HepG2 (cell line): Measurements from ENCODE around the gene TRIP6. TPM values are rescaled to one million over a fixed set of nuclear protein-coding genes. Genes with fewer than 3 reads are reported as not detected.

Experiments used
- ATAC-seq: fragments of 200-7000 bp; cut with Tn5 transposase; 3 replicates; pipeline ENCODE4 v1.9.1; 2020; ENCODE audit warnings: mild to moderate bottlenecking, moderate library complexity
- BruUV-seq: library from RNA; stranded (reverse); fragments of 400-500 nt; replicated peaks from 2 replicates; lab custom pipeline; 2021; lab: Mats Ljungman, UMichigan
- CTCF ChIA-PET: fragments of 300-600 bp; formaldehyde crosslinking; extraction: SDS; loops from one replicate; lab custom pipeline; 2021; ENCODE audit warnings: low total read pairs, inconsistent platforms, low intra/inter-chr PET ratio; lab: Yijun Ruan, JAX
- POLR2A ChIA-PET: fragments of 350-600 bp; sonication (Branson Sonifier 250); formaldehyde crosslinking; loops from one replicate; lab custom pipeline; 2020; ENCODE audit warnings: antibody characterized with exemption, inconsistent platforms; lab: Yijun Ruan, JAX
- DNase-seq: peaks from one replicate; pipeline ENCODE4 v3.0.0-alpha.2; 2015; ENCODE audit warnings: low spot score
- FAIRE-seq: peaks from 3 replicates; lab custom pipeline; 2011; peaks lifted over from hg19 to GRCh38; lab: Jason Lieb, UNC
- H2AFZ ChIP-seq: one replicate; pipeline ENCODE4 v1.6.1; 2011; ENCODE audit warnings: low read length, inconsistent platforms
- H3K27ac ChIP-seq: fragments of 300-600 bp; 3 replicates; pipeline ENCODE4 v1.8.0; 2011; ENCODE audit warnings: mixed run types, mild to moderate bottlenecking, mixed read lengths, low read length, inconsistent platforms; ENCODE audit not compliant: insufficient read depth; ENCODE audit errors: extremely low read length
- H3K27me3 ChIP-seq, 2 experiments: fragments of 200-600 bp in 1 of 2; 2 replicates in 1 of 2; 3 replicates in 1 of 2; pipeline versions ENCODE4 v1.6.0 to v1.8.0; 2011; ENCODE audit warnings: low read length in 2 of 2, mild to moderate bottlenecking in 2 of 2, moderate library complexity in 2 of 2, inconsistent platforms in 1 of 2; ENCODE audit not compliant: insufficient read depth in 2 of 2, control insufficient read depth in 1 of 2
- H3K36me3 ChIP-seq, 2 experiments: fragments of 200-600 bp in 1 of 2; replicated peaks in 1 of 2; 2 replicates in 1 of 2; 3 replicates in 1 of 2; pipeline versions ENCODE4 v1.5.1 to v1.8.0; 2011; ENCODE audit warnings: low read length in 2 of 2, inconsistent platforms in 1 of 2; ENCODE audit not compliant: insufficient read depth in 2 of 2, control insufficient read depth in 1 of 2
- H3K4me1 ChIP-seq: 2 replicates; pipeline ENCODE4 v1.5.1; 2012; ENCODE audit warnings: low read length, inconsistent platforms; ENCODE audit not compliant: insufficient read depth
- H3K4me2 ChIP-seq: 2 replicates; pipeline ENCODE4 v1.6.0; 2011; ENCODE audit warnings: low read depth, low read length, inconsistent platforms
- H3K4me3 ChIP-seq, 3 experiments: fragments of 200-600 bp in 1 of 3; sonication (generic), shearing (Covaris generic) in 1 of 3; replicated peaks in 1 of 3; 2 replicates each; pipeline ENCODE4 v1.5.1; 2011 to 2016; ENCODE audit warnings: low read length in 3 of 3, inconsistent platforms in 2 of 3, low read depth in 2 of 3, mild to moderate bottlenecking in 2 of 3, control low read depth in 1 of 3, mixed read lengths in 1 of 3; ENCODE audit not compliant: insufficient read depth in 1 of 3
- H3K79me2 ChIP-seq: one replicate; pipeline ENCODE4 v1.6.1; 2011; ENCODE audit warnings: low read length, inconsistent platforms; ENCODE audit not compliant: insufficient read depth
- H3K9ac ChIP-seq: 2 replicates; pipeline ENCODE4 v1.6.0; 2011; ENCODE audit warnings: mild to moderate bottlenecking, low read depth, low read length, inconsistent platforms; ENCODE audit not compliant: insufficient read depth
- H3K9me3 ChIP-seq: 2 replicates; pipeline ENCODE4 v1.5.1; 2012; ENCODE audit warnings: mild to moderate bottlenecking, low read length
- H4K20me1 ChIP-seq: 2 replicates; pipeline ENCODE4 v1.6.0; 2011; ENCODE audit warnings: inconsistent platforms, mild to moderate bottlenecking, low read length, moderate library complexity; ENCODE audit not compliant: insufficient read depth
- AGO2 ChIP-seq: fragments of 200-400 bp; formaldehyde crosslinking; optimal IDR thresholded peaks from 2 replicates; pipeline ENCODE3; 2017; ENCODE audit warnings: mild to moderate bottlenecking, low read depth, low read length, moderate library complexity
- DMAP1 ChIP-seq: IDR thresholded peaks from 2 replicates; pipeline ENCODE4 v1.6.1; 2016
- GTF2F1 ChIP-seq: fragments of 150-350 bp; IDR thresholded peaks from 2 replicates; pipeline ENCODE4 v1.6.1; 2014; ENCODE audit warnings: low read length
- PHF5A ChIP-seq: IDR thresholded peaks from one replicate; pipeline ENCODE4 v1.6.1; 2018; ENCODE audit warnings: low read depth, missing genetic modification reagents; ENCODE audit not compliant: unreplicated experiment
- SIN3B ChIP-seq: fragments of 150-350 bp; IDR thresholded peaks from 2 replicates; pipeline ENCODE4 v1.6.1; 2014; ENCODE audit warnings: low read length
- SRSF4 ChIP-seq: fragments of 200-400 bp; formaldehyde crosslinking; IDR thresholded peaks from one replicate; pipeline ENCODE4 v1.6.1; 2018; ENCODE audit warnings: mild to moderate bottlenecking, low read depth, low read length, moderate library complexity; ENCODE audit not compliant: poor library complexity, severe bottlenecking
- WGBS: methylation state at CpG from one replicate; pipeline ENCODE4 v1.1.6; 2017; ENCODE audit warnings: low lambda C conversion rate; 5-methylcytosine and 5-hydroxymethylcytosine counted together
- in situ Hi-C: cut with HindIII; loops from 2 replicates; pipeline ENCODE4 v1.10.0; 2017; ENCODE audit warnings: low pct_unique_long_range_greater_than_20kb; ENCODE audit not compliant: extremely low pct_ligation_motif_present
- intact Hi-C: fragments of 100-400 bp; cut with micrococcal nuclease; formaldehyde crosslinking; loops from one replicate; pipeline ENCODE4 v1.10.0; 2022; ENCODE audit not compliant: unreplicated experiment
- polyA plus RNA-seq, 8 experiments: library from polyadenylated mRNA; depleted of rRNA in 3 of 8; stranded (reverse) in 7 of 8; unstranded in 1 of 8; fragments of >200 nt; fragmentation: Illumina TruSeq in 4 of 8; extraction: Trizol in 4 of 8; gene quantifications; 2 replicates each; pipeline versions ENCODE4 v1.2.1 to v1.2.3, GENCODE V29; 2011 to 2016; ENCODE audit warnings: low read depth in 4 of 8, missing spikeins in 1 of 8, mixed read lengths in 1 of 8; ENCODE audit not compliant: insufficient read depth in 1 of 8
- total RNA-seq, 5 experiments: library from RNA; depleted of rRNA; stranded (reverse); fragments of >200 nt; fragmentation: Illumina TruSeq; extraction: Trizol; gene quantifications; 2 replicates each; pipeline ENCODE4 v1.2.3, GENCODE V29; 2016; ENCODE audit warnings: low read depth in 1 of 5
- TF ChIP-seq, protein P1 (sequence below): sonication (generic); formaldehyde crosslinking; IDR thresholded peaks from 2 replicates; pipeline ENCODE4 v1.5.0; 2020; ENCODE audit warnings: mild to moderate bottlenecking, missing genetic modification reagents, borderline replicate concordance
- TF ChIP-seq, protein P2 (sequence below): sonication (generic); formaldehyde crosslinking; IDR thresholded peaks from 2 replicates; pipeline ENCODE4 v1.5.1; 2020; ENCODE audit warnings: mild to moderate bottlenecking, missing genetic modification reagents, moderate library complexity

Gene TRIP6
- total and polyA plus RNA-seq, 2 of the 13 experiments (the other 11 are each of a cell fraction or from before 2014, with no cell fraction given): 0.34 to 0.38 TPM

DNA sequence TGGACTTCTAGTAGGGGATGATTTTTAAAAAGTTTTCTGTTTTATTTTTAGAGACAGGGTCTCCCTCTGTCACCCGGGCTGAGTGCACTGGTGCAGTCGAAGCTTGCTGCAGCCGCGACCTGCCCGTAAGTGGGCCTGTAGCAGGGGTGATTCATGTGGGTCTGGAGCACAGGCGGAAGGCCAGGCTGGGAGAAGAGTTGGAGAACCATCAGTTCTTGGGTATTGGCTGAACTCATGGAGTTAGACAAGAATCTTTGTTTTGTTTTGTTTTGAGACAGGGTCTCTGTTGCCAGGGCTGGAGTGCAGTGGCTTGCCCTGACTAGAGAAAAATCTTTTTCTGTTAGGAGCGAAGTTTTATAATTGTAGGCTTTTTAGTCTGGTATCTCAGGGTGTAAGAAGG lies 13.5 kb downstream of the TRIP6 start (continued):
- TF ChIP-seq, protein P1, sequence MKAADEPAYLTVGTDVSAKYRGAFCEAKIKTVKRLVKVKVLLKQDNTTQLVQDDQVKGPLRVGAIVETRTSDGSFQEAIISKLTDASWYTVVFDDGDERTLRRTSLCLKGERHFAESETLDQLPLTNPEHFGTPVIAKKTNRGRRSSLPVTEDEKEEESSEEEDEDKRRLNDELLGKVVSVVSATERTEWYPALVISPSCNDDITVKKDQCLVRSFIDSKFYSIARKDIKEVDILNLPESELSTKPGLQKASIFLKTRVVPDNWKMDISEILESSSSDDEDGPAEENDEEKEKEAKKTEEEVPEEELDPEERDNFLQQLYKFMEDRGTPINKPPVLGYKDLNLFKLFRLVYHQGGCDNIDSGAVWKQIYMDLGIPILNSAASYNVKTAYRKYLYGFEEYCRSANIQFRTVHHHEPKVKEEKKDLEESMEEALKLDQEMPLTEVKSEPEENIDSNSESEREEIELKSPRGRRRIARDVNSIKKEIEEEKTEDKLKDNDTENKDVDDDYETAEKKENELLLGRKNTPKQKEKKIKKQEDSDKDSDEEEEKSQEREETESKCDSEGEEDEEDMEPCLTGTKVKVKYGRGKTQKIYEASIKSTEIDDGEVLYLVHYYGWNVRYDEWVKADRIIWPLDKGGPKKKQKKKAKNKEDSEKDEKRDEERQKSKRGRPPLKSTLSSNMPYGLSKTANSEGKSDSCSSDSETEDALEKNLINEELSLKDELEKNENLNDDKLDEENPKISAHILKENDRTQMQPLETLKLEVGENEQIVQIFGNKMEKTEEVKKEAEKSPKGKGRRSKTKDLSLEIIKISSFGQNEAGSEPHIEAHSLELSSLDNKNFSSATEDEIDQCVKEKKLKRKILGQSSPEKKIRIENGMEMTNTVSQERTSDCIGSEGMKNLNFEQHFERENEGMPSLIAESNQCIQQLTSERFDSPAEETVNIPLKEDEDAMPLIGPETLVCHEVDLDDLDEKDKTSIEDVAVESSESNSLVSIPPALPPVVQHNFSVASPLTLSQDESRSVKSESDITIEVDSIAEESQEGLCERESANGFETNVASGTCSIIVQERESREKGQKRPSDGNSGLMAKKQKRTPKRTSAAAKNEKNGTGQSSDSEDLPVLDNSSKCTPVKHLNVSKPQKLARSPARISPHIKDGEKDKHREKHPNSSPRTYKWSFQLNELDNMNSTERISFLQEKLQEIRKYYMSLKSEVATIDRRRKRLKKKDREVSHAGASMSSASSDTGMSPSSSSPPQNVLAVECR (CRISPR knock-in tag): no peak
- TF ChIP-seq SIN3B: no peak
- no peak for TF ChIP-seq DMAP1 (CRISPR knock-in tag)
- TF ChIP-seq, protein P2, sequence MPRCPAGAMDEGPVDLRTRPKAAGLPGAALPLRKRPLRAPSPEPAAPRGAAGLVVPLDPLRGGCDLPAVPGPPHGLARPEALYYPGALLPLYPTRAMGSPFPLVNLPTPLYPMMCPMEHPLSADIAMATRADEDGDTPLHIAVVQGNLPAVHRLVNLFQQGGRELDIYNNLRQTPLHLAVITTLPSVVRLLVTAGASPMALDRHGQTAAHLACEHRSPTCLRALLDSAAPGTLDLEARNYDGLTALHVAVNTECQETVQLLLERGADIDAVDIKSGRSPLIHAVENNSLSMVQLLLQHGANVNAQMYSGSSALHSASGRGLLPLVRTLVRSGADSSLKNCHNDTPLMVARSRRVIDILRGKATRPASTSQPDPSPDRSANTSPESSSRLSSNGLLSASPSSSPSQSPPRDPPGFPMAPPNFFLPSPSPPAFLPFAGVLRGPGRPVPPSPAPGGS (CRISPR knock-in tag): no peak
- no peak for TF ChIP-seq PHF5A (CRISPR knock-in tag)
- TF ChIP-seq, all 625 proteins: peak for 0

DNA sequence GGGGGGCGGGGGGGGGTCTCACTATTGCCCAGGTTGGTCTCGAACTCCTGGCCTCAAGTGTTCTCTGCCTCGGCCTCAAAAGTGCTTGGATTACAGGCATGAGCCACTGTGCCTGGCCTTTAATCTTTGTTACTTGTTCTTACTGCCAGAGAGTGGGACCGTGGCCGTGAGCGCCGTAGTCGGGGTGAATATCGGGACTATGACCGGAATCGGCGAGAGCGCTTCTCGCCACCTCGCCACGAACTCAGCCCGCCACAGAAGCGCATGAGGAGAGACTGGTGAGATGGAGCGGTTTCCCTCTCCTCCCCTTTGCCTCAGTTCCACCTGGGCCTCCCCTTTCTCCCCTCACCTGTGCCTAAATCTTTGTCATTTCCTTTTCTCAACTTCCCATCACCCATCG lies 13.9 kb downstream of the TRIP6 start:
- BruUV-seq: no TSS peak
- Histone ChIP-seq H3K4me2 (no peak overlapping the region), H3K4me3 (no peak overlapping the region), H3K36me3 (peaks cover 38 to 84% of the 10 kb centered on the region in 2 experiments), H3K9me3 (no peaks in the 10 kb centered on the region), H3K79me2 (peaks cover 46% of the 10 kb centered on the region), H3K4me1 (peaks cover 55% of the 10 kb centered on the region), H2AFZ (no peak overlapping the region), H4K20me1 (peaks cover 17% of the 10 kb centered on the region), H3K27me3 (no peaks in the 10 kb centered on the region), H3K27ac (no peak overlapping the region), H3K9ac (no peak overlapping the region)
- FAIRE-seq (no peak), ATAC-seq (no peak), DNase-seq (no peak)
- CTCF ChIA-PET: no interaction called here
- POLR2A ChIA-PET: no interaction called here
- TF ChIP-seq AGO2 (no peak), SRSF4 (no peak), GTF2F1 (no peak)
- in situ Hi-C loops: loop anchor here (25.0 kb wide), 1 partner anchor 406 kb away; no protein-coding TSS in a partner anchor
- intact Hi-C loops: no loop called here
- WGBS: 95% methylated on average over 20 of the region's 20 CpGs
